GM18507 (cell line): ENCODE results near the gene VPS52.

ENCODE experiments used
- DNase-seq: peaks from one replicate; pipeline ENCODE4 v3.0.0; 2011; ENCODE audit warnings: low read depth; ENCODE audit not compliant: insufficient read length; ENCODE audit errors: extremely low spot score
- FAIRE-seq: peaks from 2 replicates; lab custom pipeline; 2011; peaks lifted over from hg19 to GRCh38; lab: Jason Lieb, UNC

VPS52 gene

GRCh38 chr6:33203443-33204164 lies 68.1 kb downstream of the VPS52 start:
- no peak for FAIRE-seq
- no peak for DNase-seq

GRCh38 chr6:33202799-33203198 lies 68.9 kb downstream of the VPS52 start:
- no peak for DNase-seq
- FAIRE-seq: no peak

GRCh38 chr6:33201935-33202334 lies 69.7 kb downstream of the VPS52 start:
- DNase-seq (no peak), FAIRE-seq (no peak)

GRCh38 chr6:33201147-33201545 lies 70.5 kb downstream of the VPS52 start:
- FAIRE-seq (no peak), DNase-seq (no peak)
